Breast epithelium (tissue), 4 donors: Measurements from ENCODE around the gene KLF6. TPM values are rescaled to one million over a fixed set of nuclear protein-coding genes. Genes with fewer than 3 reads are reported as not detected.

Source experiments
- DNase-seq, 2 donors: peaks; one replicate each; pipeline ENCODE4 v3.0.0-alpha.2; 2019; ENCODE audit warnings: low spot score in 2 of 2
- H3K27ac ChIP-seq, 2 donors: fragments of 200-600 bp; sonication (generic) in 1 of 2; one replicate each; pipeline ENCODE4 v1.5.1; 2016 to 2019; ENCODE audit warnings: mild to moderate bottlenecking in 1 of 2
- H3K27me3 ChIP-seq, 2 donors: fragments of 200-600 bp; sonication (generic) in 1 of 2; one replicate each; pipeline versions ENCODE4 v1.5.1 to v1.6.0; 2017 to 2019; ENCODE audit warnings: control low read depth in 1 of 2, mild to moderate bottlenecking in 1 of 2
- H3K36me3 ChIP-seq: fragments of 200-600 bp; one replicate; pipeline ENCODE4 v1.5.1; 2019
- H3K4me1 ChIP-seq, 2 donors: fragments of 200-600 bp; sonication (generic); one replicate each; pipeline ENCODE4 v1.5.1; 2016 to 2019; ENCODE audit warnings: control low read depth in 1 of 2
- H3K4me3 ChIP-seq, 3 donors: fragments of 200-600 bp; sonication (generic); 1 replicate in 2 of 3; 2 replicates in 1 of 3; pipeline ENCODE4 v1.5.1; 2016 to 2019; ENCODE audit warnings: mild to moderate bottlenecking in 3 of 3, moderate library complexity in 2 of 3
- H3K9me3 ChIP-seq, 2 donors: fragments of 200-600 bp; sonication (generic) in 1 of 2; one replicate each; pipeline ENCODE4 v1.5.1; 2016 to 2019; ENCODE audit warnings: control low read depth in 1 of 2
- POLR2A ChIP-seq: fragments of 450-650 bp; IDR thresholded peaks from one replicate; pipeline ENCODE4 v1.6.1; 2016; ENCODE audit warnings: antibody characterized with exemption, mild to moderate bottlenecking, moderate library complexity
- POLR2AphosphoS5 ChIP-seq, 3 donors: sonication (generic); formaldehyde crosslinking; IDR thresholded peaks; one replicate each; pipeline ENCODE4 v1.6.1; 2017; ENCODE audit warnings: antibody characterized with exemption in 3 of 3
- intact Hi-C: fragments of 100-400 bp; cut with DNase I; formaldehyde crosslinking; loops from one replicate; pipeline ENCODE4 v1.15.1; 2023; ENCODE audit warnings: low total_unique reads
- total RNA-seq, 3 donors: library from RNA; depleted of rRNA; stranded (reverse); fragments of >200 nt; gene quantifications; one replicate each; pipeline ENCODE4 v1.1.0, GENCODE V29; 2016
- TF ChIP-seq, protein P1 (sequence below), 3 donors: fragments of 450-650 bp; IDR thresholded peaks; one replicate each; pipeline ENCODE4 v1.5.1; 2016 to 2017; ENCODE audit warnings: antibody characterized with exemption in 3 of 3, mild to moderate bottlenecking in 3 of 3, moderate library complexity in 3 of 3

Gene KLF6
- total RNA-seq, 3 donors from 2014 or later = 132 to 347 (median 186) TPM

- Histone ChIP-seq H3K4me1 (peaks cover 10 to 14% of the 10 kb centered on the region in 2 donors), H3K9me3 (no peaks in the 10 kb centered on the region), H3K27ac (peak overlapping the region; percentile 100), H3K36me3 (no peaks in the 10 kb centered on the region), H3K4me3 (peak overlapping the region; percentile 61 to 98 (median 72)), H3K27me3 (no peaks in the 10 kb centered on the region)
- TF ChIP-seq POLR2AphosphoS5 (IDR thresholded peaks at IDR 0.05) (peak in 2 of 3 donors; percentile 9 to 86), POLR2A (no peak)
- intact Hi-C loops = no loop called here
- DNase-seq = peak in 1 of 2 donors; percentile 69
Observed at GRCh38 chr10:3783316-3783681, 1.7 kb downstream of the KLF6 start.

GRCh38 chr10:3782451-3783315 is 2.3 kb downstream of the KLF6 start:
- TF ChIP-seq, protein P1, sequence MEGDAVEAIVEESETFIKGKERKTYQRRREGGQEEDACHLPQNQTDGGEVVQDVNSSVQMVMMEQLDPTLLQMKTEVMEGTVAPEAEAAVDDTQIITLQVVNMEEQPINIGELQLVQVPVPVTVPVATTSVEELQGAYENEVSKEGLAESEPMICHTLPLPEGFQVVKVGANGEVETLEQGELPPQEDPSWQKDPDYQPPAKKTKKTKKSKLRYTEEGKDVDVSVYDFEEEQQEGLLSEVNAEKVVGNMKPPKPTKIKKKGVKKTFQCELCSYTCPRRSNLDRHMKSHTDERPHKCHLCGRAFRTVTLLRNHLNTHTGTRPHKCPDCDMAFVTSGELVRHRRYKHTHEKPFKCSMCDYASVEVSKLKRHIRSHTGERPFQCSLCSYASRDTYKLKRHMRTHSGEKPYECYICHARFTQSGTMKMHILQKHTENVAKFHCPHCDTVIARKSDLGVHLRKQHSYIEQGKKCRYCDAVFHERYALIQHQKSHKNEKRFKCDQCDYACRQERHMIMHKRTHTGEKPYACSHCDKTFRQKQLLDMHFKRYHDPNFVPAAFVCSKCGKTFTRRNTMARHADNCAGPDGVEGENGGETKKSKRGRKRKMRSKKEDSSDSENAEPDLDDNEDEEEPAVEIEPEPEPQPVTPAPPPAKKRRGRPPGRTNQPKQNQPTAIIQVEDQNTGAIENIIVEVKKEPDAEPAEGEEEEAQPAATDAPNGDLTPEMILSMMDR (IDR thresholded peaks at IDR 0.05) = peak; percentile 11 to 43 (median 25)
- TF ChIP-seq POLR2AphosphoS5 (IDR thresholded peaks at IDR 0.05) (peak; percentile 55 to 74 (median 68)), POLR2A (no peak)
- H3K4me3 ChIP-seq = peak overlapping the region; percentile 61 to 98 (median 72)
- H3K4me1 ChIP-seq = peaks cover 10 to 17% of the 10 kb centered on the region in 2 donors
- H3K27ac ChIP-seq = peak overlapping the region; percentile 100
- intact Hi-C loops = no loop called here
- no peaks in the 10 kb centered on the region for H3K36me3 ChIP-seq
- no peaks in the 10 kb centered on the region for H3K27me3 ChIP-seq
- H3K9me3 ChIP-seq = no peaks in the 10 kb centered on the region
- peak in 1 of 2 donors; percentile 86 for DNase-seq

DNA sequence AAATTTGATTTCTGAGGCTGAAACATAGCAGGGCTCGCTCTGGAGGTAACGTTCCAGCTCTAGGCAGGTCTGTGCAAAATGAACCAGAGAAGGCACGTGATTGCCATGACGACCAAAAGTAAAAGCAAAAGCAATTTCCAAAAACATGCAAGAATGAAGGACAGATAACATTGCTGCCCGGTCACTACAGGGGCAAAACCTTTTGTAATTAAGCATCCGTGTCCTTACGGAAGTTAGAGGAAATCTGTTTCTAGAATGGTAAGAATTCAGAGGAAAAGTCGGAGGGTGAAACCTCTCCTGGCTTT is 2.9 kb downstream of the KLF6 start:
- DNase-seq = no peak
- no peaks in the 10 kb centered on the region for H3K36me3 ChIP-seq
- intact Hi-C loops = no loop called here

GRCh38 chr10:3781468-3782145 is 3.4 kb downstream of the KLF6 start:
- TF ChIP-seq POLR2A (no peak), POLR2AphosphoS5 (IDR thresholded peaks at IDR 0.05) (peak in 2 of 3 donors; percentile 11 to 45)
- TF ChIP-seq, protein P1 (IDR thresholded peaks at IDR 0.05) = peak in 2 of 3 donors; percentile 6 to 33
- no peaks in the 10 kb centered on the region for H3K27me3 ChIP-seq
- H3K27ac ChIP-seq = peak overlapping the region; percentile 100
- DNase-seq = peak in 1 of 2 donors; percentile 54
- intact Hi-C loops = no loop called here
- H3K9me3 ChIP-seq = no peaks in the 10 kb centered on the region
- no peaks in the 10 kb centered on the region for H3K36me3 ChIP-seq
- H3K4me1 ChIP-seq = peaks cover 10 to 21% of the 10 kb centered on the region in 2 donors
- H3K4me3 ChIP-seq = peak overlapping the region; percentile 61 to 98 (median 72)

More for the DNA sequence above, 2.9 kb downstream of the KLF6 start:
- Histone ChIP-seq H3K27ac (peak overlapping the region; percentile 100), H3K4me3 (peak overlapping the region; percentile 61 to 98 (median 72)), H3K27me3 (no peaks in the 10 kb centered on the region), H3K9me3 (no peaks in the 10 kb centered on the region), H3K4me1 (peaks cover 10 to 19% of the 10 kb centered on the region in 2 donors)
- TF ChIP-seq POLR2A (peak; percentile 20), POLR2AphosphoS5 (IDR thresholded peaks at IDR 0.05) (peak in 2 of 3 donors; percentile 4 to 25)
- TF ChIP-seq, protein P1 (IDR thresholded peaks at IDR 0.05) = no peak

DNA sequence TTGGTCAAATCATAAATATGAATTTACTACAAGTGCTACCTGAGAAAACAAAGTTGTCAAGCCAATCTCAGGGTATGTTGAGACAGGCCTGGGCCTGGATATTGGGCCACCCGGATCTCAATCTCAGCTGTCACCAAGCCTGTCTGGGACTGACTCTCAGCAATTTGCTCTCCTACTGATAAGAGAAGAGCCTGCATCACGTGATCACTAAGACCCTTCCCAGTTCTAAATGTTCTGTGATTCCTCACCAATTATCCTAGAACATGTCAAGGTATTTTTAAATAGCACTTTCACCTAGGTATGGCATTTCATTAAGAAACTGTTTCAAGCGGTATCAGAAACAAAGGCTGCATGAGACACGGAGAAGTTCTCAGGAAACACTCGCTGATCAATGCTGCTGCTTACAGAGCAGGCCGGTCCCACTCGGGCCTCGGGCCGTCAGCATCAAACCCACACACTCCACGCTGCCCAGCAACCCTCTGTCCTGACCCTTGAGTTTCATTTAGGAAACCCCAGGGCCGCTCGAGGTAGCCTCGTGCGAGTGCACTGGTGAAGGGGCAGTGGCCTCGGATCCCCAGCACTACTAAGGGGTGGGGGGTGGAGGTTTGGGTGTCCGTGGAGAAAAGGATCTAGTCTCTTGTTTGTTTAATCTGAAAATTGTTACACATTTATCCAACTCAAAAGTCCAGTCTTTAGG is 4.1 kb downstream of the KLF6 start:
- H3K36me3 ChIP-seq = no peaks in the 10 kb centered on the region
- peak overlapping the region; percentile 100 for H3K27ac ChIP-seq
- H3K4me3 ChIP-seq = peak overlapping the region; percentile 61 to 98 (median 72)
- peaks cover 13 to 21% of the 10 kb centered on the region in 2 donors for H3K4me1 ChIP-seq
- TF ChIP-seq POLR2A = no peak
- peak in 2 of 3 donors; percentile 15 to 45 for TF ChIP-seq POLR2AphosphoS5 (IDR thresholded peaks at IDR 0.05)
- TF ChIP-seq, protein P1 (IDR thresholded peaks at IDR 0.05) = no peak
- no peak for DNase-seq
- H3K27me3 ChIP-seq = no peaks in the 10 kb centered on the region
- H3K9me3 ChIP-seq = no peaks in the 10 kb centered on the region
- intact Hi-C loops = no loop called here
